ENCODE measurements around the gene PSME3.
"Not testable (repeated sequence)": the region's sequence is repeated elsewhere in the genome, so short reads cannot be mapped to it uniquely, and the experiment has no call there.

PSME3 gene

GRCh38 chr17:42867694-42868261, 34.6 kb downstream of the PSME3 start:
- H3K4me3 ChIP-seq (ENCODE audit: low read length); DNase-seq (ENCODE audit: low read depth, low spot score): not testable (repeated sequence)

DNA sequence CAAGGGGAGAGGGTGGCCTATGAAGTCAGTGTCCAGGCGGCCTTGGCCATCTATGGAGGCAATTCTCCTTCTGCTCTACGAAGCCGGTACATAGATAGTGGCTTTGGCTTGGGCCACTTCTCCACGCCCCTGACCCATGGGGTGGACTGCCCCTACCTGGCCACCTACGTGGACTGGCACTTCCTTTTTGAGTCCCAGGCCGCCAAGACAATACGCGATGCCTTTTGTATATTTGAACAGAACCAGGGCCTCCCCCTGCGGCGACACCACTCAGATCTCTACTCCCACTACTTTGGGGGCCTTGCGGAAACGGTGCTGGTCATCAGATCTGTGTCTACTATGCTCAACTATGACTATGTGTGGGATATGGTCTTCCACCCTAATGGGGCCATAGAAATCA, 35.1 kb downstream of the PSME3 start:
- DNase-seq (ENCODE audit: low read depth, low spot score): no peak
- no peak overlapping the region for H3K4me3 ChIP-seq (ENCODE audit: low read length)

DNA sequence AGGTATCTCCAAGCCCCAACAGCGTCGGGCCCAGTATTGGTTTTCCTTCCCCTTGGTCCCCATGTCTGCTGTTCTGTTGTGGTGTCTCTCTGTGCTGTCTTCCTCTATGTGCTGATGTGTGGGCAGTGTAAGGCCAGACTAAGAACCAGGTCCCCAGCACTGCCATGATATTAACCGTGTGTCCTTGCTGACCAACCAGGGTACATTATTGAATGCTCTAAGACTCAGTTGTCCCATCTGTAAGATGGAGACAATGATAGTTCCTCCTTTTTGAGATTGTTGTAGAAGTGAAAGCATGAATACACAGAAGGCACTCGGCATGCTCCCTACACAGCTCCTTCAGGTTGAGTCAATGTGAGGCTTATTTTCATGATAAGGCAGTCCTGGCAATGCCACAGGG, 38.5 kb downstream of the PSME3 start:
- DNase-seq (ENCODE audit: low read depth, low spot score): no peak
- no peak overlapping the region for H3K4me3 ChIP-seq (ENCODE audit: low read length)

- no peak overlapping the region for H3K4me3 ChIP-seq (ENCODE audit: low read length)
- no peak for DNase-seq (ENCODE audit: low read depth, low spot score)
These were observed 39.2 kb downstream of the PSME3 start for GRCh38 chr17:42872251-42872965.

DNA sequence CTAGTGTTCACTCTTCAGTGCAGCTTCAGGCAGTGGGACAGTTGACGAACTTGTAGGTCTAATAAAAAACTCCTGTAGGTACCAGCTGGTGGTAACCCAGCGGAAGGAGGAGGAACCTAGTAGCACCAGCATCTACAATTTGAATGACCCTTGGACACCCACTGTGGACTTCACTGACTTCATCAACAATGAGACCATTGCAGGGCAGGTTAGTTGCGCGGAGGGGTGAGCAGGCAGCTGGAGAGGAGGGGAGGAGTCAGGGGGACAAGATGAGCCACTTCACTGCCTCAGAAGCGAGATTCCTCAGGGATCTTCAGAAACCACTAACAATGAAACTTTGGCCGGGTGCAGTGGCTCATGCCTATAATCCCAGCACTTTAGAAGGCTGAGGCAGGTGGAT, 40.1 kb downstream of the PSME3 start:
- H3K4me3 ChIP-seq (ENCODE audit: low read length): no peak overlapping the region

DNA sequence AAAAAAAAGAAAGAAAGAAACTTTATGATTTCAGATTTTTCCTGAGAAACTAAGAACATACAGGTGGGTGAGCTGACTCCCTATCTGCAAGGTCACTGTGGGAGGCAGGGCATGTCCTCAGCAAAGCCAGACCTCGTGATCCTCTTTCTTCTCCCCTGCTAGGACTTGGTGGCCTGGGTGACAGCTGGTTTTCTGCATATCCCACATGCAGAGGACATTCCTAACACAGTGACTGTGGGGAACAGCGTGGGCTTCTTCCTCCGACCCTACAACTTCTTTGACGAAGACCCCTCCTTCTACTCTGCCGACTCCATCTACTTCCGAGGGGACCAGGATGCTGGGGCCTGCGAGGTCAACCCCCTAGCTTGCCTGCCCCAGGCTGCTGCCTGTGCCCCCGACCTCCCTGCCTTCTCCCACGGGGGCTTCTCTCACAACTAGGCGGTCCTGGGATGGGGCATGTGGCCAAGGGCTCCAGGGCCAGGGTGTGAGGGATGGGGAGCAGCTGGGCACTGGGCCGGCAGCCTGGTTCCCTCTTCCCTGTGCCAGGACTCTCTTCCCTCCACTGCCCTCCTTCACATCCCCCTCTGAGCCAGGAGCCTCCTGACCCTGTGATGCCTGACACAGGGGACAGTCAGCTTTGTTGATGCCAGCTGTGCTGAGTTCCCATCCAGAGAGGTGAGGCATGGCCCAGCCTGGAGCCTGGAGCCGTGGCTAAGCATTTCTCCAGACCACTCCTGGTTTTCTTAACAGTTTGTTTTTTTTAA, 40.9 kb downstream of the PSME3 start:
- H3K4me3 ChIP-seq (ENCODE audit: low read length); DNase-seq (ENCODE audit: low read depth, low spot score): not testable (repeated sequence)

More for the DNA sequence above, 40.1 kb downstream of the PSME3 start:
- DNase-seq (ENCODE audit: low read depth, low spot score): no peak

GRCh38 chr17:42877037-42877436, 43.8 kb downstream of the PSME3 start:
- H3K4me3 ChIP-seq (ENCODE audit: low read length): no peak overlapping the region
- no peak for DNase-seq (ENCODE audit: low read depth, low spot score)

DNA sequence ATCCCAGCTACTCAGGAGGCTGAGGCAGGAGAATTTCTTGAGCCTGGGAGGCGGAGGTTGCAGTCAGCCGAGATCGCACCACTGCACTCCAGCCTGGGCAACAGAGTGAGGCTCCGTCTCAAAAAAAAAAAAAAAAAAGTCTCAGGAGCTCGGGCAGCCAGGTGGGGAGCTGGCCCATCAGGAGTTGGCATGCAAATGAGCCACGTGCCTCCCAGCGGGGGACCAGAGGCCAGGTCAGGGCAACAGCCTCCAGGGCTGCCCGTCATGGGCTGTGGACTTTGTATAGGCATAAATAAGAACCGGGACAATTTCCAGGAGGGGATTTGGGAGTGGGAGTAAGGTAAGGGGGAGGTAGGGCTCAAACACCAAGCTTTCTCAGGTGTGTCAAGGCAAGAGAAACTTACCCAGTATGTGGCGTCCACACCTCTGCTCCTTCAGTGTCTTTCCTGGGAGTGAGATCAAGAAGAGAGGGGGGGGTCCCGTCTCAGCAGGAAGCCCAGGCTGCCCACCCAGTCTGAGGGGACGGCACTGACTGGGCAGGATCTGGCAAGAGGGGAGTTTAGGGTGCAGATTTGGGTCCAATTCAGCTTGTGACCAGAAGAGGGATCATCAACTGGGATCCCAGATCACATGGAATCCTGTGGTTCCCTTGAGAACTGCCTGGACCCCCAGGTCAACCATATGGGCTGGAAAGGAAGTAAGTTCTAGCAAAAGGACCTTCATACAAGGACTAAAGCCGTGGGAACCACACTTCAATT, 45.1 kb downstream of the PSME3 start:
- DNase-seq (ENCODE audit: low read depth, low spot score): no peak
- no peak overlapping the region for H3K4me3 ChIP-seq (ENCODE audit: low read length)

- no peak for DNase-seq (ENCODE audit: low read depth, low spot score)
- H3K4me3 ChIP-seq (ENCODE audit: low read length): no peak overlapping the region
These were observed 45.9 kb downstream of the PSME3 start for GRCh38 chr17:42878924-42879595.

GRCh38 chr17:42879596-42879985, 46.4 kb downstream of the PSME3 start:
- no peak overlapping the region for H3K4me3 ChIP-seq (ENCODE audit: low read length)
- no peak for DNase-seq (ENCODE audit: low read depth, low spot score)

DNA sequence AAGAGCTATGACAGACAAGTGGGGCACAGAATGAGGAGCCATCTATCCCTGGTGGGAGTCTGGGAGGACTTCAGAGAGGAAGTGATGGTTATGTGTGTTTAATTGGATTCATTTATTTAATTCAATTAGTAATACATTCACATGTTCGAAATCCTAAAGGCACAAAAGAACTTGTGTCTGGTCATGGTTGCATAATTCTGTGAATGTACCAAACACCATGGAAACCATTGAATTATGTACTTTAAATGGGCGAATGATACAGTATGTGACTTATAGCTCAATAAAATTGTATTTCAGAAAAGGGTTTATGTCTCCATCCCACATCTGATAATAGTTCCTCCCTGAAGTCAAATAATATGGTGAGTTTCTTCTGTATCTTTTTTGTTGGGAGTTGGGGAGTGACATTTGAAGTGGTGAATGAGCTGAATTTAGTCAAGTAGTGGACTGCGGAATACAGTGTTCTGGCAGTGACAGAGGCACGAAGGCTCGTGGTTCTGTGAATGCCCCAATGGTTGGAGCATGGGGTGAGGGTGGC, 47.6 kb downstream of the PSME3 start:
- DNase-seq (ENCODE audit: low read depth, low spot score): no peak
- no peak overlapping the region for H3K4me3 ChIP-seq (ENCODE audit: low read length)

GRCh38 chr17:42881706-42882105, 48.5 kb downstream of the PSME3 start:
- not testable (repeated sequence) for H3K4me3 ChIP-seq (ENCODE audit: low read length); DNase-seq (ENCODE audit: low read depth, low spot score)

DNA sequence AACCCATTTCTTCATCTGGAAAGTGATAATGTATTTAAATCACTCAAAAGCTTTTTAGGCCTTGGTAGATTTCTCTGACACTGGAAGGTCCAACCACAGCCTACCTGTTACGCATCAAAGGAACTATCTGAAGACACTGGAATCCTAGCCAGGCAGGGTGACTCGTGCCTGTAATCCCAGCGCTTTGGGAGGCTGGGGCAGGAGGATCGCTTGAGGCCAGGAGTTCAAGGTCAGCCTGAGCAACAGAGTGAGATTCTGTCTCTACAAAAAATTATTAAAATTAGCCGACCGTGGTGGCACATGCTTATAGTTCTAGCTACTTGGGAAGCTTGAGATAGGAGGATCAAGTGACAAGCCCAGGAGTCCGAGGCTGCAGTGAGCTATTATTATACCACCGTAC, 49.0 kb downstream of the PSME3 start:
- no peak for DNase-seq (ENCODE audit: low read depth, low spot score)

GRCh38 chr17:42883802-42884558, 50.8 kb downstream of the PSME3 start:
- no peak overlapping the region for H3K4me3 ChIP-seq (ENCODE audit: low read length)
- no peak for DNase-seq (ENCODE audit: low read depth, low spot score)

More for the DNA sequence above, 49.0 kb downstream of the PSME3 start:
- H3K4me3 ChIP-seq (ENCODE audit: low read length): no peak overlapping the region

DNA sequence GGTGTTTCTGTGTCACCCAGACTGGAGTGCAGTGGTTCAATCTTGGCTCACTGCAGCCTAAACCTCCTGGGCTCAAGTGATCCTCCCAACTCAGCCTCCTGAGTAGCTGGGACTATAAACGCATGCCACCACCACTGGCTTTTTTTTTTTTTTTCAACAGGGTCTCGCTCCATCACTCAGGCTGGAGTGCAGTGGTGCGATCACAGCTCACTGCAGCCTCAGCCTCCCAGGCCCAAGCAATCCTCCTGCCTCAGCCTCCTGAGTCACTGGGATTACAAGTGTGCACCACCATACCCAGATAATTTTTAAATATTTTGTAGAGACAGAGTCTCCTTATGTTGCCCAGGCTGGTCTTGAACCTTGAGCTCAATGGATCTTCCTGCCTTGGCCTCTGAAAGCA, 52.6 kb downstream of the PSME3 start:
- H3K4me3 ChIP-seq (ENCODE audit: low read length); DNase-seq (ENCODE audit: low read depth, low spot score): not testable (repeated sequence)

DNA sequence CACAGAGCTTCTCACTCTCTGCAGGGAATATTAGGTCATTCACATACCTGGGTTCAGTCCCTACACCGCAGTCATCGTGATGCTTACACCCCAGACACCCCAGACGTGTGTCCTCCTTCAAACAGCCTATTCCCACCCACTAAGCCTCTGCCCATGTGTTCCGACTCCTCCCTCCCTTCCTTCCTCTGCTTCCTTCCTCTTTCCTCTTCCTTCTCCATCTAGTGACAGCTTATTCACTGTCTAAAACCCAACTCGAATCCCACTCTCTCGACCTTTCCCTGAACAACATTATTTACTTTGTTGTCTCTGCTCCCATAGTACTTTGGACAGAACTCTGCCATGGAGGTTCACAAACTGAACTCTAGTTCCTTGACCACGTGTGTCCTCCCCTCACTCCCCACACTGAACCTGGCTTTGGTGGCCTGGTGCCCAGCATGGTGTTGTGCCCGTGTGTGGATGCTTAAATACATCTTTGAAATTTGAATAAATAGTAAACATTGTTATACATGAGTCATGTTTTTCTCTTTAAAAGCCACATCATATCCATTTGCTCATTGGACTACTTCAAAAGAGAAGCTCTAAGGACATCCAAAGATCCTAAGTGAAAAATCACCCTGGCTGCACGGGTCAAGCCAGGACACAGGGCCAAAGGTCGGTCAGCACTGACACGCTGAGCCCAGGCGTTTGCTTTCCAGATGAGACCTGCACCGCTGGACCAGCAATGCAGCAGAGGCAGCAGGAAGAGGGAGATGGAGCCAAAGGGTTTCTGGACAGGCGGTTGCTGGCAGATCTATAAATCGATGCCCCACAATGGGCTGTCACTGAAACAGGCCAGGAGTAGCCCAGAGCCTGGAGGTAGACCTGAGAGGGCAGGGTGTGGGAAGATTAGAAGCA, 53.3 kb downstream of the PSME3 start:
- DNase-seq (ENCODE audit: low read depth, low spot score): no peak

DNA sequence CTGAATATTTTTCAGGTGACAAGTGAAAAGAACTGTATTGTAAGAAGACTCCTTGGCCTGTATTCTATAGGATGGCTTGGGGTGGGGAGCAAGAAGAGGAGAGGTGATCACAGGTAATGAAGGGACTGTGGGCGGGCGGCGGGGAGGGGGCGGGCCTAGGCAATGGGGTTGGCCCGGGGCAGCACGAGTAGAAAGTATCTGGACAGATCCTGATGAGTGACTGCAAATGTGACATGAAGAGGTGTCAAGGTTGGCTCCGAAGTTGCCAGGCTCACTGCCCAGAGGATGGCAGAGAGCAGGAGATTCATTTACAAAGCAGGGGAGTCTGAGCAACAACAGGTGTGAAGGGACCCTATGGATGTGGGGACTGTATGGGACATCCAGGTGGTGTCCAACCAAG, 56.6 kb downstream of the PSME3 start:
- H3K4me3 ChIP-seq (ENCODE audit: low read length): no peak overlapping the region

More for the DNA sequence above, 53.3 kb downstream of the PSME3 start:
- H3K4me3 ChIP-seq (ENCODE audit: low read length): no peak overlapping the region

More for the DNA sequence above, 56.6 kb downstream of the PSME3 start:
- DNase-seq (ENCODE audit: low read depth, low spot score): no peak

All from Jurkat, Clone E6-1 (cell line).